Vagina (tissue), 2 donors: Measurements from ENCODE around the gene MAP3K13. TPM values are rescaled to one million over a fixed set of nuclear protein-coding genes. Genes with fewer than 3 reads are reported as not detected.

Source experiments
- DNase-seq, 2 donors: peaks; one replicate each; pipeline ENCODE4 v3.0.0-alpha.2; 2017; ENCODE audit errors: extremely low spot score in 2 of 2
- H3K27ac ChIP-seq: fragments of 200-600 bp; sonication (generic); one replicate; pipeline ENCODE4 v1.5.1; 2019
- H3K27me3 ChIP-seq: fragments of 200-600 bp; sonication (generic); one replicate; pipeline ENCODE4 v1.5.1; 2019
- H3K36me3 ChIP-seq, 2 donors: fragments of 200-600 bp; sonication (generic); one replicate each; pipeline ENCODE4 v1.5.1; 2017 to 2019
- H3K4me1 ChIP-seq: fragments of 200-600 bp; sonication (generic); one replicate; pipeline ENCODE4 v1.5.1; 2019
- H3K4me3 ChIP-seq, 2 donors: fragments of 200-600 bp; sonication (generic); 1 replicate in 1 of 2; 2 replicates in 1 of 2; pipeline ENCODE4 v1.5.1; 2016 to 2019
- H3K9me3 ChIP-seq: fragments of 200-600 bp; sonication (generic); one replicate; pipeline ENCODE4 v1.5.1; 2019
- POLR2A ChIP-seq, 2 donors: fragments of 450-650 bp; IDR thresholded peaks; one replicate each; pipeline ENCODE4 v1.6.1; 2017; ENCODE audit warnings: antibody characterized with exemption in 2 of 2, mild to moderate bottlenecking in 2 of 2, moderate library complexity in 2 of 2
- POLR2AphosphoS5 ChIP-seq, 2 donors: sonication (generic); formaldehyde crosslinking; IDR thresholded peaks; one replicate each; pipeline ENCODE4 v1.9.0; 2017; ENCODE audit warnings: antibody characterized with exemption in 2 of 2, mild to moderate bottlenecking in 2 of 2, low read depth in 1 of 2; ENCODE audit not compliant: insufficient read depth in 1 of 2
- intact Hi-C: fragments of 100-400 bp; cut with DNase I; formaldehyde crosslinking; loops from one replicate; pipeline ENCODE4 v1.15.1; 2023
- total RNA-seq: library from RNA; depleted of rRNA; stranded (reverse); fragments of >200 nt; gene quantifications from one replicate; pipeline ENCODE4 v1.2.3, GENCODE V29; 2016
- TF ChIP-seq, protein P1 (sequence below), 3 experiments: fragments of 450-650 bp in 2 of 3; fragments of 200-600 bp in 1 of 3; sonication (generic) in 1 of 3; IDR thresholded peaks; one replicate each; pipeline ENCODE4 v1.5.1; 2017 to 2019; ENCODE audit warnings: antibody characterized with exemption in 3 of 3, mild to moderate bottlenecking in 2 of 3, moderate library complexity in 2 of 3

MAP3K13 gene
- total RNA-seq, 1 donor from 2014 or later = 8.3 TPM

DNA sequence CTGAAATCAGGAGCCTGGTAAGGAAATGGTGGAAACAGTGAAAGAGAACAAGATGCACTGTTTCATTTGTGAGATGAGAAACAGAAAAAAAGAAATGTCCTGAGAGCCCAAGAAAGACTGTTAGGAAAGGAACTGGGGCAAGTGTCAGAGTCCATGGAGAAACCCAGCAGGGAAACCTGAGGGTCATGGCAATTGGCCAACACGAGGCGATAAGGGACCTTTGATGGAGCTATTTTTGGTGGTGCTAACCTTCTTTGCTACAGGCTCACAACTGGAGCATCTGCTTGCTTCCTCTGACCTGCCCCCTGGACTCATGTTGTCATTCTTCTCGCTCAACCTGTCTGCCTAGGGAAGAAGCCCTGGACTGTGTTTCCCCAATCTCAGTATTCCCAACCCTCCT is 140.1 kb downstream of the MAP3K13 start:
- no peaks in the 10 kb centered on the region for H3K9me3 ChIP-seq
- H3K36me3 ChIP-seq = no peaks in the 10 kb centered on the region
- no peak overlapping the region for H3K27ac ChIP-seq
- peaks cover 9% of the 10 kb centered on the region for H3K4me1 ChIP-seq
- DNase-seq = no peak
- H3K27me3 ChIP-seq = no peaks in the 10 kb centered on the region
- intact Hi-C loops = no loop called here
- TF ChIP-seq POLR2A (IDR thresholded peaks at IDR 0.05) = no peak
- TF ChIP-seq, protein P1, sequence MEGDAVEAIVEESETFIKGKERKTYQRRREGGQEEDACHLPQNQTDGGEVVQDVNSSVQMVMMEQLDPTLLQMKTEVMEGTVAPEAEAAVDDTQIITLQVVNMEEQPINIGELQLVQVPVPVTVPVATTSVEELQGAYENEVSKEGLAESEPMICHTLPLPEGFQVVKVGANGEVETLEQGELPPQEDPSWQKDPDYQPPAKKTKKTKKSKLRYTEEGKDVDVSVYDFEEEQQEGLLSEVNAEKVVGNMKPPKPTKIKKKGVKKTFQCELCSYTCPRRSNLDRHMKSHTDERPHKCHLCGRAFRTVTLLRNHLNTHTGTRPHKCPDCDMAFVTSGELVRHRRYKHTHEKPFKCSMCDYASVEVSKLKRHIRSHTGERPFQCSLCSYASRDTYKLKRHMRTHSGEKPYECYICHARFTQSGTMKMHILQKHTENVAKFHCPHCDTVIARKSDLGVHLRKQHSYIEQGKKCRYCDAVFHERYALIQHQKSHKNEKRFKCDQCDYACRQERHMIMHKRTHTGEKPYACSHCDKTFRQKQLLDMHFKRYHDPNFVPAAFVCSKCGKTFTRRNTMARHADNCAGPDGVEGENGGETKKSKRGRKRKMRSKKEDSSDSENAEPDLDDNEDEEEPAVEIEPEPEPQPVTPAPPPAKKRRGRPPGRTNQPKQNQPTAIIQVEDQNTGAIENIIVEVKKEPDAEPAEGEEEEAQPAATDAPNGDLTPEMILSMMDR (IDR thresholded peaks at IDR 0.05) = no peak
- no peak for TF ChIP-seq POLR2AphosphoS5 (IDR thresholded peaks at IDR 0.05; ENCODE audit: insufficient read depth in 1 of 2, low read depth in 1 of 2)
- H3K4me3 ChIP-seq = no peak overlapping the region

DNA sequence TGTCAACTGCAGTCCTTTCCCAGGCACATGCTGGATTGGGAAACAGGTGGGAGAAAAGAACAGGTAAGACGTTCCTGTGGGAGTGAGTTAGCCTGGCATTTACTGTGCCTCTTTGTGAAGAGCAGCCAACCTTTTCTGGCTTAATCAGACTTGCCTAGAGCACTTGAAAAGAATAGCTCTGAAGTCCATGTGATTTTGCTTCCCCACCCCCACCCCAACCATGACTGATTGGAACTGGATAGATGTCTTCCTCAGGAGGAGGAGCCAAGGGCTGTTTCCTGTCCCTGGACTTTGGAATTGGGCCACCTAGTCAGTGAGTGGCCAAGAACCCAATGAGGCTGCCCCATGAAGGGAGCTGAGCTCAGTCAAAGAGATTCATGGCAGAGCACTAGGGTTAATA is 140.6 kb downstream of the MAP3K13 start:
- no peaks in the 10 kb centered on the region for H3K36me3 ChIP-seq
- H3K27me3 ChIP-seq = no peaks in the 10 kb centered on the region
- TF ChIP-seq, protein P1 (IDR thresholded peaks at IDR 0.05) = no peak
- TF ChIP-seq POLR2AphosphoS5 (IDR thresholded peaks at IDR 0.05; ENCODE audit: insufficient read depth in 1 of 2, low read depth in 1 of 2) (no peak), POLR2A (IDR thresholded peaks at IDR 0.05) (no peak)
- intact Hi-C loops = no loop called here
- DNase-seq = no peak
- no peak overlapping the region for H3K27ac ChIP-seq
- peaks cover 6% of the 10 kb centered on the region for H3K4me1 ChIP-seq
- no peak overlapping the region for H3K4me3 ChIP-seq
- no peaks in the 10 kb centered on the region for H3K9me3 ChIP-seq

DNA sequence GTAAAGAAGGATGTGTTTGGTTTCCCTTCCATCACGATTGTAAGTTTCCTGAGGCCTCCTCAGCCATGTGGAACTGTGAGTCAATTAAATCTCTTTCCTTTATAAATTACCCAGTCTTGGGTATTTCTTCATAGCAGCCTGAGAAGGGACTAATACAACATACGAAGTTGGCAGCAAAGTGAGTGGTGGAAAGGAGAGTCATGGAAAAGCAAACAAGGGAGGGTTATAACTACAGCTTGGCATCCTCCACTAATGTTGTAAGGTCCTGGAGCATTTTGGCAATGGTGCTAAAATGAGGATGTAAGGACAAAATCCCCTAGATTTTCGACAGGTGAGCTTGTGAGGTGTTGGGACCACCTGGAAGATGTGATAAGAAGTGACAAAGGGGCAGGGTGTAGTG is 141.7 kb downstream of the MAP3K13 start:
- H3K36me3 ChIP-seq = no peaks in the 10 kb centered on the region
- H3K27me3 ChIP-seq = no peaks in the 10 kb centered on the region
- TF ChIP-seq POLR2AphosphoS5 (IDR thresholded peaks at IDR 0.05; ENCODE audit: insufficient read depth in 1 of 2, low read depth in 1 of 2) (no peak), POLR2A (IDR thresholded peaks at IDR 0.05) (no peak)
- TF ChIP-seq, protein P1 (IDR thresholded peaks at IDR 0.05) = no peak
- H3K27ac ChIP-seq = no peak overlapping the region
- H3K4me1 ChIP-seq = peaks cover under 1% of the 10 kb centered on the region
- H3K9me3 ChIP-seq = no peaks in the 10 kb centered on the region
- no peak for DNase-seq
- intact Hi-C loops = no loop called here
- no peak overlapping the region for H3K4me3 ChIP-seq

DNA sequence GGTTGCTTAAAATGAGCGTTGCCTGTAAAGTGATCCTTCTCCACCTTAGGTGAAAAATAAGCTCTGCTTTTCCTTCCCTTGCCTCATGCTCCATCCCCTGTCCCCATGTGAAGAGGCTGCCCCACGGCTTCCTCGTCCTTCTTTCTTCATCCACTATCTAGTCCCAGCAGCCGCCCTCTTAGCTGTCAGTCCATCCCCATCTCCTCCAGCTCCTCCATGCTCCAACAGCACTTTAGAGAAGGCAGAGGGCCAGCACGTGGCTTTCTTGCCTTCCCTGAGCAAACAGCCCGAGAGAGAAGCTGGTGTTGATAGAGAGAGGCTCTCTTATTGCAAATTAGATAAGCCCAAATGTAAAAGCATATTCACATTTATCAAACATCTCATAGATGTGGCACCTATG is 144.9 kb downstream of the MAP3K13 start:
- Histone ChIP-seq H3K27ac (no peak overlapping the region), H3K4me3 (no peak overlapping the region), H3K27me3 (no peaks in the 10 kb centered on the region), H3K4me1 (no peaks in the 10 kb centered on the region), H3K36me3 (no peaks in the 10 kb centered on the region), H3K9me3 (no peaks in the 10 kb centered on the region)
- DNase-seq = no peak
- intact Hi-C loops = no loop called here
- TF ChIP-seq POLR2AphosphoS5 (IDR thresholded peaks at IDR 0.05; ENCODE audit: insufficient read depth in 1 of 2, low read depth in 1 of 2) = no peak
- TF ChIP-seq POLR2A (IDR thresholded peaks at IDR 0.05) = no peak
- TF ChIP-seq, protein P1 (IDR thresholded peaks at IDR 0.05) = no peak

DNA sequence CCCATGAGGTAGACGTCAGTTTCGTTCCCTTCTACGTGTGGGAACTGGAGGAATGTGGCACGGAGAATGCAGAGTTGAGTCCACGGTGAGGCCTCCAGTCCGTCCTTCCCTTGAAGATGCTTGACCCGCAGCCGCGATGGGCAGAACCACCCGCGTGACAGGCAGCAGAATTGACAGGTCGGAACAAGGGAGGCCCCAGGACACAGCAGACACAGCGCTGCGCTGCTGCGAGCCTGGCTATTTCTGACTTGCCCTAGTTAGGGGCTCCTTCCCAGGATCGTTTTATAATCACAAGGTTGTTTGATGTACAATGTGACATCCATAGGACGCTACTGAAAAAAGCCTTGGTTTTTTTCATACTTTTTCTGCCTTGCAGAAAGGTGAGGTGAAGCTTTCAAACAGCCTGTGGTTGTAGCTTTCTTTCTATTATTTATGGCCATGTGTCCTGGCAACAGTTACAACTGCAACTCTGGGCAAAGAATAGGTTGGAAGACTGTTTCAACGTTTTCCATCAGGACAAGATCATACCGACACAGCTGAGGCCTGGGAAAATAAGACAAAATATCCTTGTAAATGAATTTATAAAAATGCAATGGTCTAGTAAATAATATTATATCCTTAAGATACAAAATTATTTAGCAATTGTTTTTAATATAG is 145.5 kb downstream of the MAP3K13 start:
- no peak for DNase-seq
- Histone ChIP-seq H3K4me3 (no peak overlapping the region), H3K9me3 (no peaks in the 10 kb centered on the region), H3K27ac (no peak overlapping the region), H3K36me3 (no peaks in the 10 kb centered on the region), H3K27me3 (no peaks in the 10 kb centered on the region), H3K4me1 (no peaks in the 10 kb centered on the region)
- intact Hi-C loops = no loop called here
- TF ChIP-seq, protein P1 (IDR thresholded peaks at IDR 0.05) = no peak
- TF ChIP-seq POLR2A (IDR thresholded peaks at IDR 0.05) (no peak), POLR2AphosphoS5 (IDR thresholded peaks at IDR 0.05; ENCODE audit: insufficient read depth in 1 of 2, low read depth in 1 of 2) (no peak)
